LNCAP (cell line): Measurements from ENCODE around the gene TFDP2.

Experiments used
- TF ChIP-seq, protein P1 (sequence below): fragments of 450-650 bp; IDR thresholded peaks from 2 replicates; pipeline ENCODE4 v1.5.1; 2017; ENCODE audit warnings: mild to moderate bottlenecking

TFDP2 gene

GRCh38 chr3:142022381-142022780, 127.0 kb downstream of the TFDP2 start:
- TF ChIP-seq, protein P1, sequence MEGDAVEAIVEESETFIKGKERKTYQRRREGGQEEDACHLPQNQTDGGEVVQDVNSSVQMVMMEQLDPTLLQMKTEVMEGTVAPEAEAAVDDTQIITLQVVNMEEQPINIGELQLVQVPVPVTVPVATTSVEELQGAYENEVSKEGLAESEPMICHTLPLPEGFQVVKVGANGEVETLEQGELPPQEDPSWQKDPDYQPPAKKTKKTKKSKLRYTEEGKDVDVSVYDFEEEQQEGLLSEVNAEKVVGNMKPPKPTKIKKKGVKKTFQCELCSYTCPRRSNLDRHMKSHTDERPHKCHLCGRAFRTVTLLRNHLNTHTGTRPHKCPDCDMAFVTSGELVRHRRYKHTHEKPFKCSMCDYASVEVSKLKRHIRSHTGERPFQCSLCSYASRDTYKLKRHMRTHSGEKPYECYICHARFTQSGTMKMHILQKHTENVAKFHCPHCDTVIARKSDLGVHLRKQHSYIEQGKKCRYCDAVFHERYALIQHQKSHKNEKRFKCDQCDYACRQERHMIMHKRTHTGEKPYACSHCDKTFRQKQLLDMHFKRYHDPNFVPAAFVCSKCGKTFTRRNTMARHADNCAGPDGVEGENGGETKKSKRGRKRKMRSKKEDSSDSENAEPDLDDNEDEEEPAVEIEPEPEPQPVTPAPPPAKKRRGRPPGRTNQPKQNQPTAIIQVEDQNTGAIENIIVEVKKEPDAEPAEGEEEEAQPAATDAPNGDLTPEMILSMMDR = no peak

DNA sequence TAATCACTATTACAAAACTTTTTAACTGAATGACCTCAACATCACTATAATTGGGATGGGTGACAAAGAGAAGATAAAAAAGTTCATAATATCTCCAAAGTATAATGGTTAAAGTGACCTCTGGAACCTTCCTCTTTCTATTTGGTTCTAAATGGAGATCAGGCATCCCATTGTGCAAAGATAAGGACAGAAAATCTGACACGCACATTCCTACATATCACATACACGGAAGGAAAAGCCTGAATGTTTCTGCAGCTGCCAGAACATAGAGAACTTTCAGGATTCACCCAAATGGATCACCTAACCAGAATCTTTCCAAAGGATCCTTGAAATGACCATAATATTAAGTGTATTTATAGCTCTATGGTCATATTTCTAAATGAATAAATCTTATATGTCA, 128.2 kb downstream of the TFDP2 start:
- TF ChIP-seq, protein P1 = no peak

DNA sequence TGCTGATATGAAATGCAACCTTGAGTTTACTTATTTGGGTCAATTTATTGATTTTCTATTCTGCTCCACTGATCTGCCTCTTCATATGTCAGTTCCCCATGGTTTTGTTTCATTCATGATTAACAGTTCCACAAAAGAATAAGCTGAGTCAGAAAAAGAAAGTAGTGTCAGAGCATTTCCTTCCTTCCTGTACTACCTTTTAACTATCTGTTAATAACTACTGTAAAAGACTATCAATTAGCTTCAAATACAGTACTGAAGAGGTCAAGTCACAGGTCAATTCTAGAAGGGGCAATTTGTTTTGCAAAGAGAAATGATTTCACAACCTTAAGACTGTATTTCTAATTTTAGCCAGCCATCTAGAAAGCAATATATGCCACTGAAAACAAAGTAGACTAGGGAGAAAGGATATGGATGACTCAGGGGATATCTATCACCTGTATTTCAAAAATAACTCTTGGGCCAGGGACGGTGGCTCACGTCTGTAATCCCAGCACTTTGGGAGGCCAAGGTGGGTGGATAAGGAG, 129.5 kb downstream of the TFDP2 start:
- TF ChIP-seq, protein P1 = no peak

GRCh38 chr3:142013993-142014392, 135.4 kb downstream of the TFDP2 start:
- TF ChIP-seq, protein P1 = no peak

GRCh38 chr3:142013326-142013980, 135.9 kb downstream of the TFDP2 start:
- TF ChIP-seq, protein P1 = no peak

GRCh38 chr3:142009029-142009428, 140.3 kb downstream of the TFDP2 start:
- TF ChIP-seq, protein P1 = no peak

DNA sequence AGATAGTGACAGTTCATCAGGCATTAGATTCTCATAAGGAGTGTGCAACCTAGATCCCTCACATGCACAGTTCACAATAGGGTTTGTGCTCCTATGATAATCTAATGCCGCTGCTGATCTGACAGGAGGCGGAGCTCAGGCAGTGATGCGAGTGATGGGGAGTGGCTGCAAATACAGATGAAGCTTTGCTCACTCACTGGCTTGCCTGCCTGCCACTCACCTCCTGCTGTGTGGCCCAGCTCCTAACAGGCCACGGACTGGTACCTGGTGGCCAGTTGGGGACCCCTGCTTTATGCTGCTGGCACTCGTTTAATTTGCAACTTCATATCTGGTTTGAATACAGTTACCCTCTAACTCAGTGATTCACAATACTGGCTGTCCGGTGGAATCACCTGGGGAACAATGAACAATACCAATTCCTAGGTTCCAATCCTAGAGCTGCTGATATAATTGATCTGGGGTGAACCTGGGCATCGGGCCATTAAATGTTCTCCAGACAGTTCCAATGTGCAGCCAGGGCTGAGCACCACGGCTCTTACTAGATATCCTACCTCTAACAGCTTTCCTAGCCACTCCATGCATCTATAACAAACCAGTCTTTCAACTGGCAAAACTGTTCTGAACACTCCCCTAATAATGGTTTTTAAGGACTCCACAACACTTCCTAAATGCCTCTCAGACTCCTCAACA, 141.5 kb downstream of the TFDP2 start:
- TF ChIP-seq, protein P1 = no peak
